ENCODE measurements around the gene RAB37. TPM values are rescaled to one million over a fixed set of nuclear protein-coding genes. Genes with fewer than 3 reads are reported as not detected.

The RAB37 gene
- total RNA-seq, 2 experiments from 2014 or later: 19.0 to 21.1 TPM

DNA sequence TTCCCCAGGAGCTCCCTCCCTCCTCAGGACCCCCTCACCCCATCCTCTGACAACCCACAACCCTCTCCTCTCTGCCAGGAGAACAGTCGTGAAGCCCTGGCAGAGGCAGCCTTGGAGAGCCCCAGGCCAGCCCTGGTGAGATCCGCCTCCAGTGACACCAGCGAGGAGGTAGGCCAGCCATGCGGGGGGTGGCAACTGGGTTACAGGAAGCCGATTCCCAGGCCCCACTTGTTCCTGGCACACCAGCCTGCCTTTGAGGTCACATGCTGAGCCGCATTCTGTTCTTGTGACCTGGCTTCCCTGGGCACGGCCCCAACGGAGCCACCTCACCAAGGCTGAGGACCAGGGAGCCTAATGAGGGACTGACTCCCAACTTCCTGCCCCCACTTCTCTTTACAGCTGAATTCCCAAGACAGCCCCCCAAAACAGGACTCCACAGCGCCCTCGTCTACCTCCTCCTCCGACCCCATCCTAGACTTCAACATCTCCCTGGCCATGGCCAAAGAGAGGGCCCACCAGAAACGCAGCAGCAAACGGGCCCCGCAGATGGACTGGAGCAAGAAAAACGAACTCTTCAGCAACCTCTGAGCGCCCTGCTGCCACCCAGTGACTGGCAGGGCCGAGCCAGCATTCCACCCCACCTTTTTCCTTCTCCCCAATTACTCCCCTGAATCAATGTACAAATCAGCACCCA lies 31.2 kb downstream of the RAB37 start:
- intact Hi-C loops (cut with DNase I, micrococcal nuclease): no loop called here
- no peak for ATAC-seq (ENCODE audit: poor library complexity)
- Mint-ChIP-seq H3K4me3 (no peak overlapping the region), H3K36me3 (ENCODE audit: low read depth) (peaks cover 85% of the 10 kb centered on the region), H3K27ac (peak overlapping the region; percentile 81), H3K4me1 (ENCODE audit: low read depth) (peaks cover 24% of the 10 kb centered on the region), H3K27me3 (no peaks in the 10 kb centered on the region), H3K9me3 (no peaks in the 10 kb centered on the region)
- ChIA-PET CTCF (interaction anchor here (2.2 kb wide), 1 partner anchor 19 kb away, joined by 6 read pairs; no protein-coding TSS in a partner anchor), POLR2A (interaction anchor here (1.3 to 1.7 kb wide), 2 partner anchors 111 kb away, joined by 4 to 5 read pairs; no protein-coding TSS in a partner anchor)
- Histone ChIP-seq H3K4me1 (ENCODE audit: insufficient read depth, low read length) (peaks cover 58% of the 10 kb centered on the region), H3K27ac (ENCODE audit: low read depth in 1 of 2, low read length in 2 of 2) (peak overlapping the region in 1 of 2 donors; percentile 36), H3K4me3 (ENCODE audit: low read length) (no peak overlapping the region), H3K9me3 (ENCODE audit: control insufficient read depth in 1 of 2, insufficient read depth in 1 of 2, low read length in 2 of 2) (no peaks in the 10 kb centered on the region), H3K27me3 (ENCODE audit: control insufficient read depth in 1 of 2, insufficient read depth in 2 of 2, low read length in 2 of 2) (no peaks in the 10 kb centered on the region), H3K36me3 (ENCODE audit: insufficient read depth, low read length) (peaks cover 97% of the 10 kb centered on the region)
- DNase-seq: no peak
- TF ChIP-seq, protein P1, sequence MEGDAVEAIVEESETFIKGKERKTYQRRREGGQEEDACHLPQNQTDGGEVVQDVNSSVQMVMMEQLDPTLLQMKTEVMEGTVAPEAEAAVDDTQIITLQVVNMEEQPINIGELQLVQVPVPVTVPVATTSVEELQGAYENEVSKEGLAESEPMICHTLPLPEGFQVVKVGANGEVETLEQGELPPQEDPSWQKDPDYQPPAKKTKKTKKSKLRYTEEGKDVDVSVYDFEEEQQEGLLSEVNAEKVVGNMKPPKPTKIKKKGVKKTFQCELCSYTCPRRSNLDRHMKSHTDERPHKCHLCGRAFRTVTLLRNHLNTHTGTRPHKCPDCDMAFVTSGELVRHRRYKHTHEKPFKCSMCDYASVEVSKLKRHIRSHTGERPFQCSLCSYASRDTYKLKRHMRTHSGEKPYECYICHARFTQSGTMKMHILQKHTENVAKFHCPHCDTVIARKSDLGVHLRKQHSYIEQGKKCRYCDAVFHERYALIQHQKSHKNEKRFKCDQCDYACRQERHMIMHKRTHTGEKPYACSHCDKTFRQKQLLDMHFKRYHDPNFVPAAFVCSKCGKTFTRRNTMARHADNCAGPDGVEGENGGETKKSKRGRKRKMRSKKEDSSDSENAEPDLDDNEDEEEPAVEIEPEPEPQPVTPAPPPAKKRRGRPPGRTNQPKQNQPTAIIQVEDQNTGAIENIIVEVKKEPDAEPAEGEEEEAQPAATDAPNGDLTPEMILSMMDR (IDR thresholded peaks at IDR 0.05): no peak

DNA sequence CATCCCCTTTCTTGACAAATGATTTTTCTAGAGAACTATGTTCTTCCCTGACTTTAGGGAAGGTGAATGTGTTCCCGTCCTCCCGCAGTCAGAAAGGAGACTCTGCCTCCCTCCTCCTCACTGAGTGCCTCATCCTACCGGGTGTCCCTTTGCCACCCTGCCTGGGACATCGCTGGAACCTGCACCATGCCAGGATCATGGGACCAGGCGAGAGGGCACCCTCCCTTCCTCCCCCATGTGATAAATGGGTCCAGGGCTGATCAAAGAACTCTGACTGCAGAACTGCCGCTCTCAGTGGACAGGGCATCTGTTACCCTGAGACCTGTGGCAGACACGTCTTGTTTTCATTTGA lies 31.7 kb downstream of the RAB37 start:
- DNase-seq (no peak), ATAC-seq (ENCODE audit: poor library complexity) (no peak)
- Mint-ChIP-seq H3K36me3 (ENCODE audit: low read depth) (peaks cover 86% of the 10 kb centered on the region), H3K9me3 (no peaks in the 10 kb centered on the region), H3K27me3 (no peaks in the 10 kb centered on the region), H3K4me3 (no peak overlapping the region), H3K27ac (peak overlapping the region; percentile 81), H3K4me1 (ENCODE audit: low read depth) (peaks cover 25% of the 10 kb centered on the region)
- ChIA-PET CTCF (interaction anchor here (1.3 to 3.2 kb wide), 3 partner anchors 20 to 111 kb away, joined by 4 to 29 read pairs (median 23); partner anchors contain the start of gene RAB37), POLR2A (interaction anchor here (1.2 to 3.7 kb wide), 5 partner anchors 11 to 111 kb away, joined by 4 to 35 read pairs (median 22); partner anchors contain the start of genes NHERF1 and RAB37)
- intact Hi-C loops (cut with DNase I, micrococcal nuclease): no loop called here
- Histone ChIP-seq H3K4me1 (ENCODE audit: insufficient read depth, low read length) (peaks cover 54% of the 10 kb centered on the region), H3K27ac (ENCODE audit: low read depth in 1 of 2, low read length in 2 of 2) (peak overlapping the region in 1 of 2 donors; percentile 31), H3K36me3 (ENCODE audit: insufficient read depth, low read length) (peaks cover 96% of the 10 kb centered on the region), H3K4me3 (ENCODE audit: low read length) (no peak overlapping the region), H3K9me3 (ENCODE audit: control insufficient read depth in 1 of 2, insufficient read depth in 1 of 2, low read length in 2 of 2) (no peaks in the 10 kb centered on the region), H3K27me3 (ENCODE audit: control insufficient read depth in 1 of 2, insufficient read depth in 2 of 2, low read length in 2 of 2) (no peaks in the 10 kb centered on the region)
- TF ChIP-seq, protein P1 (IDR thresholded peaks at IDR 0.05): no peak

DNA sequence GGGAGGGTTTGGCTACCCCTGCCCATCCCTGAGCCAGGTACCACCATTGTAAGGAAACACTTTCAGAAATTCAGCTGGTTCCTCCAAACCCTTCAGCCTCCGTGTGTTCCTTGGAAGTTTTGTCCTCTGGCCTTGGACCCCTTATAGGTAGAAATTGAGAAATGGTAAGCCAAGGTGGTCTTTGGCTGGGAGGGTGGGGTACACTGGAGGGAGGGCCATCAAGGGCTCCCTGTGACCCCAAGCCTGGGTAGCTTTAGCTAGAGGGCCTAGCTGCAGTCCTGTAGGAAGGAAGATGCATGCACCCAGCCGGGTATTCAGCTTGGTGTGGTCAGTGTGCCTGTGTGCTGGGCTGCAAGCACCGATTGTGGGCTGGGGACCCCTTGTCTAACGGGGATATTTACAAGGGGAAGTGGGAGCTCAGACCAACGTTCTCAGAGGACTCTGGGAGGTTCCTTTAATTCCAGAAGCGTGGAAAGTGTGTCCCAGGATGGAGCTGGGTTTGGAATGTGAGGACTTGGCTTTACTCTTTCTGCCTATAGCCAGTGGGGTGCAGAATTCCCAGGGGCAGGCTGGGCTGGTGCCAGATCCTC lies 32.3 kb downstream of the RAB37 start:
- POLR2A ChIA-PET: interaction anchor here (0.6 to 3.7 kb wide), 8 partner anchors 10 to 1008 kb away, joined by 3 to 35 read pairs (median 4); partner anchors contain the start of genes NHERF1 and RAB37
- no peak for ATAC-seq (ENCODE audit: poor library complexity)
- Mint-ChIP-seq H3K4me1 (ENCODE audit: low read depth) (peaks cover 30% of the 10 kb centered on the region), H3K9me3 (no peaks in the 10 kb centered on the region), H3K27me3 (no peaks in the 10 kb centered on the region), H3K36me3 (ENCODE audit: low read depth) (peaks cover 86% of the 10 kb centered on the region), H3K27ac (peak overlapping the region; percentile 81), H3K4me3 (peak overlapping the region; percentile 20)
- no peak overlapping the region for H3K4me3 ChIP-seq (ENCODE audit: low read length)
- CTCF ChIA-PET: interaction anchor here (1.3 to 3.2 kb wide), 4 partner anchors 20 to 112 kb away, joined by 4 to 39 read pairs (median 26); partner anchors contain the start of gene RAB37
- no peaks in the 10 kb centered on the region for H3K27me3 ChIP-seq (ENCODE audit: control insufficient read depth in 1 of 2, insufficient read depth in 2 of 2, low read length in 2 of 2)
- TF ChIP-seq, protein P1 (IDR thresholded peaks at IDR 0.05): no peak
- H3K36me3 ChIP-seq (ENCODE audit: insufficient read depth, low read length): peaks cover 93% of the 10 kb centered on the region
- H3K9me3 ChIP-seq (ENCODE audit: control insufficient read depth in 1 of 2, insufficient read depth in 1 of 2, low read length in 2 of 2): no peaks in the 10 kb centered on the region
- intact Hi-C loops (cut with DNase I, micrococcal nuclease): no loop called here
- peaks cover 50% of the 10 kb centered on the region for H3K4me1 ChIP-seq (ENCODE audit: insufficient read depth, low read length)
- H3K27ac ChIP-seq (ENCODE audit: low read depth in 1 of 2, low read length in 2 of 2): peak overlapping the region in 1 of 2 donors; percentile 15
- no peak for DNase-seq
